Activated CD4-positive, alpha-beta T cell treated with anti-CD3 and anti-CD28 coated beads, Interleukin-2, amount 50 U/mL, for 48 hours (primary cell): ENCODE data around the gene MTMR12.

Source experiments
- DNase-seq, 2 experiments: peaks; one replicate each; pipeline ENCODE4 v3.0.0-alpha.2; 2020

MTMR12 gene

DNA sequence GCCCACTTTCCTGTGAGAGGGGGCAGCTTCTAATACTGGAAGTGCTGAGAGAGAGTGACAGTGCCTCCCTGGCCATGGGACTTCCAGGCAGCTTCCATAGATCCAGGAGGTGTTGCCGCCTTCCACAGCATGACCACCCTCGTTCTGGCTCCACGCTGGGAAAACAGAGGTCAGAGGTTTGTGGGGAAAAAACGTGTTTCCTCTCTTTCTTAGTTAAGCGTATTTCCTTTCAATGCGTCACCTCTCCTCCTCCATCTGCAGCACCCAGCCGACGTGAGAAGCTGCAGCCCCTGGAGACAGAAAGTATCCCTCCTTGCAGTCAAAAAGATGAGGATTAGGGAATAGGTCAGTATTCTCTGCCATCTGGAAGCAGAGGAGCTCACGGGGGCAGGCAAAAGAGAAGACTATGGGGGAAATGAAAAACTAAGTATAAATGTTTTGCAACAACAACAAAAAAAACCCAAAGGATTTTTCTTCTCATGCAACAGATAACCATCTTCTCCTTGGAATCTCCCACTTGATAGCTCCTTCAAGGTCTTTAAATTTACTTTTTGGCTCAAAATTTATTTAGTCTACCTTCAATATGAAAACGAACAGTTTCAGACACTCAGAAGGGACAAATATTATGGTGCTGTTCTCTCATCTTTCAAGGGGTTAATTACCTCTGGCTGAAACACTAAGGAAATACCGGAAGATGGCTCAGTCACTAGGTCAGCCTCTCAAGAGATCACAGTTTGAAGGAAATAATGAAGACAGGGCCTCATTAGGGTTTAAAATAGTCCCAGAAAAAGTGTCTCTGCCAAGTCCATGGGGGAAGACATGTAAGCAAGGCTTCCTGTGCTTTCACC is 38.0 kb downstream of the MTMR12 start:
- DNase-seq, result no peak

DNA sequence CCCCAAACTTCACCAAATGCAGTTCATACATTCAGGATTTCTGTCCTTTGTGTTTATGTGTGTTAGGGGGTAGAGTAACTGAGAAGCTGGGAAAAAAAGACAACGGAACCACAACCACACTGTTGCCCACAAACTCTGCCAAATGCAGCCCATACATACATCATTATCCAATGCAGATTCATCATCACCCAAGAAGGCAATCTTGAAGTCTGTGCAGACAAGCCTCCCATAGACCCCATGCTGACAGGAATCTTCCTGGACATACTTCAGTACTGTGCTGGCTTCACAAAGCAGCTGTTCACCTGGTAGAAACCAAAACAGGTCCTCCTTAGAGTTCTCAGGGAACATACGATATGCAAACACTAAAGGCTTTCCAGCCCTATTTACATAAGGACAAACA is 38.9 kb downstream of the MTMR12 start:
- DNase-seq, result no peak

DNA sequence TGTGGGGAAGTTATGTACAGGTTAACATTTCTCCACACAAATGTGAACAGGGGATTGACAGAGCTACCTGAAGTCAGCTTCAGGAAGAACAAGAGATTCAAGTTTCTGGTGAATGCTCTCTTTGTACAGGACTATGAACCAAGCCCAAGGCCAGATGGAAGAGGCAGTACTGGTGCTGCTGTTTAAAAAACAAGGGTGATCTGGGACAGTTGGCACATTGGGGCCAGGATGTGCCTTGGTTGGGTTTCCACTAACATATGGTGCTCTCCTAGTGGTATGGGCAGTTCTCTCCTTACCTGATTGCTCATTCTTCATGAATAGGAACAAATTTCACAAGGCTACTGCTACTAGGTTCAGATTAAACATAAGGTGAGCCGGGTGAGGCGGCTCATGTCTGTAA is 40.0 kb downstream of the MTMR12 start:
- DNase-seq, result no peak

DNA sequence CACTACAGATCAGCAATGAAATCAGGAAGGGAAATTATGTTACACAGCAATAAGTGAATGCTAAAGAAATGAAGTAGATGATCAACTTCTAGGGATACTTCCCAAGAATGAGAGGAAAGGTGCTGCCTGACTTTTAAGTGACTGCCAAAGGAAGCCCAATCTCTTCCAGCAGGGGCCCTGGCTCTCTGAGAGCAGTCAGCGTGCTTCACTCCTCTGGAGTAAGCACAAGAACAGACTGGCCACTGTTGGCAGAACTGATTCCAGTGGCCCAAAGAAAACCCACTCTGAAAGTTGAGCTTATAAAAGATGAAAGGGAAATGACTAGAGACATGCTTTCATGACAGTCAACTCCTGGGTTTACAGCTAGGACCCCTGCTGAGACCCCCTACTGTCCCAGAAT is 41.8 kb downstream of the MTMR12 start:
- no peak for DNase-seq

DNA sequence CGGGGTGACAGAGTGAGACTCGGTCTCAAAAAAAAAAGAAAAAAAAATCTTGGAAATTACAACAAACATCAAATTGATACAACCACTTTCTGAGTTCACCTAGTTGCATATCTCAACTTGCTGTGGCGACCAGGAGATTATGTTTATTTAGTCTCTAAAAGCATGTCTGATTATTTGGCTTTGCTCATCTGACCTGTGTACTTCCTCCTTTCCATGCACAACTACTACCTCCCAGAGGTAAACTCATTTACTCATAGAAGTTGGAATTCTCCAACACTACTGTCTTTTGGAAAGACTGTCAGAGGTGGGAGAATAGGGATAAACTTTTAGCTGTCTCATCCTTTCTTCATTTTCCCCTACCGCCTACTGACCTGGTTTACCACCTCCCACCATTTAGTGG is 42.6 kb downstream of the MTMR12 start:
- DNase-seq, result no peak

DNA sequence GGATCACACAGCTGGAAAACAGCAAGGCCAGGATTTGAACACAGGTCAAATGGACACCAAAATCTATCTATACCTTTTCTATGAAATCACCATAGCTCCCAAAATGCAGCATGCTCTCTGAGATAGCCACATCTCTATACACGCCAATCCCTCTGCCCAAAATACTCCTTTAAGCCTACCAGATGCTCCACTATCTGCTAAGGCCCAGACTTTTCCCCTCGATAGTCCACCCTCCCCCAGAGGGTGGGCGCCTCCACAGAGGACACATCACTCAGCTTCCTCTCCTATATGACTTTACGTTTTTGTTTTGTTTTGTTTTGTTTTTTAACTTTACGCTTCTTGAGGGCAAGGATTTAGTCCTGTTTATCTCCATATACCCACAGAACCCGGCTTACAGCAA is 46.8 kb downstream of the MTMR12 start:
- DNase-seq, result no peak

DNA sequence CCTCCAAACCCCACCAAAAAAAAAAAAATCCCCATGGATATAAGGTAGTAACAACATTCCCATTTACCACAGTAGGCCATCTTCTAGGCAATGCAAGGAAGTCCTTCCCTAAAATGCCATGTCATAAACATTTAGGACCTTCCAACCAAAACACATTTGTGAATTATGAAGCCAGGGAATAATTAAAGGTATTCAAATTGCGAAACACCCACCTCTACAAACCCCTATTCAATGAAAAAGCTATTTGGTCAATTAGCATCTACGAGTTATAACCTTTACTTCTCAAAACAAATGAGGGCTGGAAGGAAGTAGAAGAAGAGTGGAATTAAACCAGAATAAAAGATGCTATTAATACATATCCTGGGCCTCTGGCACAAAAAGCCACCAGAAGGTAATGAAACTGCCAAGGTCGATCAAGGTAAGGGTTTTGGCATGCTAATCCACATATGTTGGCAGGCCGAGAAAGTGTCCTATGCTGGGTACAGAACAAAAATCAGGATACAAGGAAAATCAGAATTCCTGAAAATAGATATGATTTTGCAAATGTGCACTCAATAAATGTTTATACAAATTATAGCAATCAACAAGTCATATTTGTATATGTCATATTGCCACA is 47.7 kb downstream of the MTMR12 start:
- DNase-seq, result no peak

DNA sequence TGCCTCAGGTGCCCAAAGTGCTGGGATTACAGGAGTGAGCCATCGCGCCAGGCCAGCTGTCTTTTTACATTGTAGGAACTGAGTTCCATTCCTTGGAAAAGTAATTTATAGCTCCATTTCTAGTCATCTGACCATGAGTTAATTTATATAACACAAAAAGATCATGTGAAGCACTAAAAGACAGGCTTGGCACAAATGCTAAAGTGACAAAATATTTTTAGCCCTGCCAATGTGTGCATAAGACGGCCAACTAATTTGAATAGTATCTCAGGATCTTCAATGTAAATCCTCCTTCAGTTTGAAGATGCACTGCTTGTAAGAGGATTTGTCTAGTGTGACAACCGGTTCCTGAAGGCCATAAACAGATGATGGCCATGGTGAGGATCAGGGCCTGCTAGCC is 49.1 kb downstream of the MTMR12 start:
- DNase-seq, result no peak

DNA sequence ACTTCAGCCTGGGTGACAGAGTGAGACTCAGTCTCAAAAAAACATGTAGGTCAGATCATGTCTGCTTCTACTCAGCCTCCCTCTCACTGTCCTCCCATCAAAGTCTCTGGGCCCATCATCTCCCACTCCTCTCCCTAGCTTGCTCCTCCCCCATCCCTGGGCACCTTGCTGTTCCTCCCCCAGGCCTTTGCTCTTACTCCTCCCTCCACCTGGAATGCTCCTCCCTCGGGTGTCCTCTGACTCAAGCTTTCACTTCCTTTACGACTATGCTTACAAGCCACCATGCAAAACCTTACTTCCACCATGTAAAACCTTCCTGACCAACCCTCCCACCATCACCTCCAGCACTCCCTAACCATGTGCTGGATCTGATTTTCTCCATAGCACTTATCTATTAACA is 51.5 kb downstream of the MTMR12 start:
- DNase-seq, result peak; percentile 26 to 32

DNA sequence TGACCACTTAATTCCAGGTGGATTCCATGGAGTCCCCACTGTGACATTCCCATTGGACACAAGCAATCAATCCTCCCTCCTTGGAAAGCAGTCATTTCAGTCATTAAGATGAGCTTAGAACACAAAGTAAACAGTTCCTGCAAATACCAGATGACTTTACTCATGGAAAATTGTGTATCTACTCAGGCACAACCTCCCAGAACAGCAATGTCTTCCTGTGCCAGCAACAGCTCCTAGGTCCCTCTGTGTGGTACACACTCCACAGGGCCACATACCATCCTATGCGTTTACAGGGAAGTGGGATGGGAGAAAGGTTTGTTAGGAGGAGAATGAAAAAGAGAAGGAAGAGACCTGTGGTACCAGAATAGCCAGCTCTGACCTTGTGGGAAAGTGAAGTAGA is 53.7 kb downstream of the MTMR12 start:
- DNase-seq, result no peak

DNA sequence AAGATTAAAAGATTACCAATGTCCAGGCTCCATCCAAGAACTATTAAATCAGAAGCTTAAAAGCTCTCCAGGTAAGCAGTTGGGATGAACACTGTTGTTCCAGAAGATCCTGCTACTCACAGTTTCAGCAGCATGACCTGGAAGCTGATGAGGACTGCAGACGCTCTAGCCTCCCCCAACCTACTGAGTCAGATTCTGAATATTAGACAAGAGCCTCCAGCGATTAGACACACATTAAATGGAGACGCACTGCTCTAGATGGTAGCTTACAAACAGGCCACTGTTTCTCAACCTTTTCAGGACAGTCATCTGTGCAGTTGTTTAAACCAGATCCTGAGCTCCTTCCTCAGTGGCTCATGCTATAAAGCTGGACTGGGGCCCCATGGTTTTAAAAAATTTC is 54.3 kb downstream of the MTMR12 start:
- no peak for DNase-seq

DNA sequence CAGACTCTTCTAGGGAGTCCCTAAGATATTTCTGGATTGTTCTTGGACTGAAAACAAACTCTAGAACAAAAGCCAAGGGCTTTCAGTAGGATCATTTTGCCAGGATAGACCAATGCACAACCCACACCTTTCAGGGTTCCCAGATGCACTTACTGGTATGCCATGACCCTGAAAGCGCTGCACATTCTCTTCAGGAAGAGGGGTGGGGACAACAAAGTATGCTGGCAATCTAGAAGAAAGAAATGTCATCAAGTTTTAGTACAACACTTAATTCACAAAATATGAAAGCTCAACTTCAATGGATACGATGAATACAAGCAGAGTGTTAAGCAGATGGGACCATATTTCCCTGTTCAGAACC is 57.2 kb downstream of the MTMR12 start:
- DNase-seq, result no peak

DNA sequence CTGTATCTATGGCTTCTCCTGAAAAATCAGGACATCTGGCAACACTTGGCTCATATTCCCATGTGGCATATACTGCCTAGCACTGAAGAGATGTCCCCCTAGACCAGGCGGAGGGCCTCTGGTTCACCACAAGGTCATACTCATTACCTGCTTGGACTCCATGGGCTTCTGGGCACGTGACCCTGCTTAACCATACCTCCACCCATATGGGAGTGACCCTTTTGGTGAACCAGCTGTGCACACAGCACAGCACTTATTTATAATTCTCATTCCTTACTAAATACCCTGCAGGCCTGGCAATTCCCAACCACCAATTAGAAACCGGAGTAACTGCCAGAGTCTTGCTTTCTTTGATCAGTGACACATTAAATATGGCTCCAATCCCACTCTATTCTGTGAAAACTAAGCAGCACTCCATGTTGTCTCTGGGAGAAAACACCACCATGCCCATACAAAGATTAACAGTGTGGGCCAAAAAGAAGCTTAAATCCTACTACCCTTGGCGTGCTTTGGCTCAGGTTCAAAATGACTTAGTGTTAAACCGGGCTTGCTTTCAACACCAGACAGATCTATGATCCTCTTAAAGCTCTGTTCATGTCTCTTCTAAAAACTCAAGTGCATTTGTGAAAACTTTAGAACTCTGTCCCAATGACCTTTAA is 57.7 kb downstream of the MTMR12 start:
- DNase-seq, result no peak

DNA sequence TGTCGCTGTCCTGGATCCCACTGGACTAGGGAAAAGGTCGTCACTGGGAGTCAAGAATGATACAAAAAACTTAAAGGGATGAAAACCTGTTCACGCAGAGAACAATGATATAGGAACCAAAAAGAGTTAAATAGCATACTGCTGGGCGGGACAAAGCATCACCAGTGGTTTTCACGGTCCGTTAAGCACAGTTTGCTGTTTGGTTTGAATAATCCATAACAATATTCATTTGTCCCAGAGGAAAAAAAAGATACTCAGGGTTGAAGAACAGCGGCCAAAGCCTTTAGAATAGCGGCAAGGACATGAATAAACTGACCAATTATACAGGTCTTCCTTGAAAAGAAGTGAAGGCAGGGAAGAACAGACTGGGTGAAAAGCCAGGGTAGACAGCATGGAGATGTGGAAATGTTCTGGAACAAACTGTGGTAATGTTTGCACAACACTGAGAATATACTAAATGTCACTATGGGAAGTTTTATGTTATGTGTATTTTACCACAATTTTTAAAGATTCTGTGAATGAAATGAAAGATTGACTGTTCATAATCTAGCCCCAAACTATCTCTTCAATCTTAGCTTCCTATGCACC is 60.8 kb downstream of the MTMR12 start:
- no peak for DNase-seq

DNA sequence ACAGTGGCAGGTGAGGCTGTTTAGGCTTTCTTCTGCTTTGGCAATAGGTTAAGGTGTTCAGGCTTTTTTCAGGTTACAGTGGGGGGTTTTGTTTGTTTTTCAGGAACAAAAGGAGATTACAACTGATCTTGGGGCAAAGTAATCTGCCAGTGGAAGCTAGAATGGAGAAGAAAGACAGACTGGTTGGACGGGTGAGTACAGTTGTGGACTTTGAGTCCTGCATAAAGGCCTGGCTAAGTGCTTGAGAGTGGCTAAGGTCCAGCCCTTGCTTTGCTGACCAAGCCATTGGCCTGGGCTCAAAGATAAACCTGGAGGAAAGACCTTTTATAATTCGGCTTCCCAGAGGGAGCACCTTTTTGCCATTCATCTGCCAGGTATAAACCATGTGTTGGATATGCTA is 63.1 kb downstream of the MTMR12 start:
- DNase-seq, result no peak

DNA sequence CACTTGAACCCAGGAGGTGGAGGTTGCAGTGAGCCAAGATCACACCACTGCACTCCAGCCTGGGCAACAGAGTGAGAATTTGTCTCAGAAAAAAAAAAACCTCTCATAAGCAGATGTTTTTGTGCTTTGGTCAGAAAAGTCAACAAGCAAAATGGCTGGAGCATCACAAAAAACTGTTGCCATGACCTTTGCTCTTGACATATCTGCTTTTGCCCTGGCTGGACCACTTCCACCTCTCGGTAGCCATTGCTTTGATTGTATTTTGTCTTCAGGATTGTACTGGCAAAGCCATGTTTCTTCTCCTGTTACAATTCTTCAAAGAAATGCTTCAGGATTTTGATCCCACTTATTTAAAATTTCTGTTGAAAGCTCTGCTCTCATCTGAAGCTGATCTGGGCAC is 67.0 kb downstream of the MTMR12 start:
- DNase-seq, result no peak

DNA sequence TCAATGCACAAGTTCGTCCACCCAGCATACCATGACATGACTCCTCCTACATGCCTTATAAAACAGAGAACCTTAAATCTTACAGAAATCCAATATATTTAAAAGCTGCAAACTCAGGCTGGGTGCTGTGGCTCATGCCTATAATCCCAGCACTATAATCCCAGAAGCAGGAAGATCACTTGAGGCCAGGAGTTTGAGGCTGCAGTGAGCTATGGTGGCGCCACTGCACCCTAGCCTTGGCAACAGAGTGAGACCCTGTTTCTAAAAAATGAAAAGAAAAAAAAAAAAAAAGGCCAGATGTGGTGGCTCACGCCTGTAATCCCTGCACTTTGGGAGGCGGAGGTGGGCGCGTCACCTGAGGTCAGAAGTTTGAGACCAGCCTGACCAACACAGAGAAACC is 68.7 kb downstream of the MTMR12 start:
- DNase-seq, result no peak

DNA sequence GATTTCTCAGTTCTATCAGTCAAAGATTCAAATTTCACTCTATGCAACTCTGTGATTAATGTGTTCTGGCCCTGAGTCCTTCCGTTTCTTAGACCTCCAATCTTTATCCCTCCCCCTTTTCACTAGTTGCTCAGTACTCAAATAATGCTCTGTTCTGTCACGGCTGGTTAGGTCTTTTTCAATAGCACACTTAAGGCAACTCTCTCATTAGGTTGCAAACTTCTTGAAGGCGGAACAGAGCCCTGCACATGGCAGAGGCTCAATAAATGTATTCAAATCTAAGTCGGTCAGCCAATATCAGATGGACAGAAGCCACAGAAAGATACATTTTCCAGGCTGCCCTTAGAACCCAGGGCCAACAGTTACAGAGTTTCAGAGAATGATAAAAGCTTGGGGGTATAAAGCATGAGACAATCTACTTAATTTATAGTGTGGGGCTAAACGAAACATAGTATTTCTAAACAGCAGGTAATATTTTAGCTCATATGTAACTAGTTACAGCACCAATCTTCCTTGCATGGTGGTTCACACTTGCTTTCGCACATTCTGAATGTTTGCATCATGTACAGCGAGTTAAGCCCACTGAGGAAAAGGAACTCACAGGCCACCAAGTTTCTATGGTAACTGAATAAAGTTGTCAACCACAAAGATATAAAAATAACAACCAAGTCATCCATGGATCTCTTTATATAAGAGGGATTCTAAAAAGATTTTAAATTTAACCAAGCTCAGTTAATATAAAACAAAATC is 71.5 kb downstream of the MTMR12 start:
- DNase-seq, result no peak

DNA sequence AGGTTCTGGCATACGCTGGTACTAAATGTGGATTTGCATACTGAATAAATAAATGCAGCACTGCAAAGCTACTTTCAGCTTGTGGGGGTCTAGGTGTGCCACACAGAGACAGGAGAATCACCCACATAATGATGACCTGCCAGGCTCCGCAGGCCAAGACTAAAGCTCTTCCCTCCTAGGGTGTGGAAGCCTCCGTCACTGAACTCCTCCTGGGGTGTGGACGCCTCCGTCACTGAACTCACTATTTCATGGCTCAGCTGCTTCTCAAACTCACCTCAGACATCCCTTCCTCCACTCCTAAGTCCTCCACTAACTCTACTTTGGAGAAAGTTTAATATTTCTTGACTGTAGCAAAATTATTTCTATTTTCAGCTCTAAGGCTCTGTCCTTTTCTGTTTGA is 73.4 kb downstream of the MTMR12 start:
- DNase-seq, result no peak

DNA sequence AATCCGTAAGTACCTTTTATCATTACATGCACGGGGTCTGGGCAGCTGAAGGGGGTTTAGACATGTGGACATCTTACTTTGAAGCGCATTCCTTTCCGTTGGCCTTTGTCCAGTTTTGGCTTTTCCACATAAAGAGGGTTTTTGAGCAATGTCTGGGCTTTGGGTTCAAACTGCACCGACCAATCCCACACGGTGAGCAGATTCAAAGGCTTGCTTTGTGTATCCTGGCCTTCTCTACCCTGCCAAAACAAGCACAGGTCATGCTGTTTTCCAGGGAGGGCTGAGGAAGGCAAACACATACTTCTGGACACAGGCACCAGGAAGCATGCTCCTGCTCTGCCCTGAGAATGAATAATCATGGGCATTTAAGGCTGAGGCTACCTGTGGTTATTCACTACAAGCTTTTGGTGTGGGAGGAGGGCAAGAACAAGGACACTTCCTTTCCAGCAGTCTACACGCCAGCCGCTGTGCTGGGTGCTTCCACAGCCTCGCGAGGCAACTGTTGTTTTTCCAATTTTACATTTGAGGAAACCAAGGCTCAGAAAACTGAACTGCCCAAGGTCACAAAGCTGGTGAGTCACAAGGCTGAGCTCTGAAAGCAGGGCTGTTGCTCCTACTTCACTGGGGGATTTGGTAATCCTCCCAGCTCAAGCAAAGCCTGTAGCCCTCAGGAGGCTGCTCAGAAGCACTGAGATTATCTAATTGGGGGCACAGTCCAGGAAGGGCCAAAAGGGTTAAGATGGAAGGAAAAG is 78.9 kb downstream of the MTMR12 start:
- no peak for DNase-seq

DNA sequence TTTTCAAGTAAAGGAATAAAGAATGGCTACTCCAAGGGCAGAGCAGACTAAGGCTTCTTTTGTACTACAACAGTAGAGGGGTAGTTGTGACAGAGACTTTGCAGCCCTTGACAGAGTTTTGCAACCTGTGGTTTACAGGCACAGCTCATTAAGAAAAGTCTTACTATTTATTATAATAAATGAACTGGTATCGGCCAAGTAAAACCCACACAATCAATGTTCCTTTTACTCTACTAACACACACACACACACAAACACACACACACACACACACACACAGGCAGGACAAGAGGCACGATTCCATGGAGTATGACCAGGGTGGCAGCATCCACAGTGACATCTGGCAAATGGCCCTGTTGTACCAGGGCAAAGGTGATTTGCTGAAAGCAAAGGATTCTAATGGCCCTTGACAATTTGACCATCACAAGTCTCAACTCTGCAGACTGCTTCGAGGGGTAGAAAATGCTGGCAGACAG is 79.5 kb downstream of the MTMR12 start:
- DNase-seq, result no peak
